ENCODE data around the gene CNTN6. TPM values are rescaled to one million over a fixed set of nuclear protein-coding genes. Genes with fewer than 3 reads are reported as not detected.
"Not testable (repeated sequence)": the region's sequence is repeated elsewhere in the genome, so short reads cannot be mapped to it uniquely, and the experiment has no call there.

The CNTN6 gene
- polyA plus RNA-seq, 6 donors from 2014 or later, result not detected

- no peak for ATAC-seq (ENCODE audit: low read depth in 2 of 2)
Measured at GRCh38 chr3:1355691-1356090, 262.9 kb downstream of the CNTN6 start.

GRCh38 chr3:1356101-1356500 lies 263.3 kb downstream of the CNTN6 start:
- ATAC-seq (ENCODE audit: low read depth in 2 of 2) (no peak), DNase-seq (no peak)
- Mint-ChIP-seq H3K27me3 (no peaks in the 10 kb centered on the region), H3K36me3 (no peaks in the 10 kb centered on the region), H3K4me1 (no peaks in the 10 kb centered on the region), H3K4me3 (no peak overlapping the region), H3K9me3 (peaks cover 0 to 4% (median 1%) of the 10 kb centered on the region in 7 donors), H3K27ac (no peak overlapping the region)

More at GRCh38 chr3:1355691-1356090, 262.9 kb downstream of the CNTN6 start:
- Mint-ChIP-seq H3K36me3 (no peaks in the 10 kb centered on the region), H3K27me3 (no peaks in the 10 kb centered on the region), H3K9me3 (peaks cover 0 to 3% (median 1%) of the 10 kb centered on the region in 7 donors), H3K4me3 (no peak overlapping the region), H3K27ac (no peak overlapping the region), H3K4me1 (no peaks in the 10 kb centered on the region)
- DNase-seq, result no peak

- Mint-ChIP-seq H3K4me1 (no peaks in the 10 kb centered on the region), H3K9me3 (peaks cover 0 to 3% (median 0%) of the 10 kb centered on the region in 7 donors), H3K4me3 (no peak overlapping the region), H3K27me3 (no peaks in the 10 kb centered on the region), H3K27ac (no peak overlapping the region), H3K36me3 (no peaks in the 10 kb centered on the region)
- DNase-seq (no peak), ATAC-seq (ENCODE audit: low read depth in 2 of 2) (no peak)
Measured at GRCh38 chr3:1365528-1365927, 272.7 kb downstream of the CNTN6 start.

DNA sequence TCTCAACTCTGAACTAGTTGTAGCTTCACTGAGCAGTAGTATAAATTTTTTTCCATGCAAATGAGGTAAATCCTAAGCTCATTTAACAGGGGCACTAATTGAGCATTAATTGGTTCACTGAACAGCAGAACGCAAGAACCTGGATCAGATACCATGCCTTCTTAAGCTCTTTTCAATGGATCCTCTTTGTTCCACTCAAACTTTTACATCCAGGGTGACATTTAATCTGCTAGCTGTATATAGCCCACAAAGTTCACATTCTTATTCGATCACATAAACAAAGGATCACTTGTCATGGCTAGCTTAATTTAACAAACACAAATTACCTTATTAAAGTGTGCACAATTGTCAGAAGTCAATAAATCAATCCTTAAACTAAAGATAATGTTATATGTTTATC lies 281.6 kb downstream of the CNTN6 start:
- Mint-ChIP-seq H3K9me3 (peaks cover 0 to 9% (median 6%) of the 10 kb centered on the region in 7 donors), H3K27me3 (no peaks in the 10 kb centered on the region), H3K27ac (no peak overlapping the region), H3K4me3 (no peak overlapping the region), H3K4me1 (no peaks in the 10 kb centered on the region), H3K36me3 (no peaks in the 10 kb centered on the region)
- no peak for DNase-seq
- ATAC-seq (ENCODE audit: low read depth in 2 of 2), result no peak

DNA sequence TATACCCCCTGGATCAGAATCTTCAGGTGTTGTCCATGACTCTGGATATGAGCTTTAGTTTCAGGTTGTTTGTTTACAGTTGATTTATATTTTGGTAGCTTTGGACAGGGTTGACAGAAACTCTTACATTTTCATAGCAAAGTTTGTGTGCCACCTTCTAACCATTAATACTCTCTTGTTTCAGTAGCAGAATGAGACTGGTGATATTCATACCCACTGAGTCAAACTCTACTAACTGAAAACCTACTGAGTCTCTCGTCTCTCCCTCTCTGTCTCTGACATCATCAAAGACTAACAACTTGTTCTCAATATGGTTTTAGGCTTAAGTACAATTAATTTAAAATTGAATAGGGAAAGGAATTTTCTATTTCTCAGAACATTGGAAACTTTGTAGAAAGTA lies 282.3 kb downstream of the CNTN6 start:
- peaks cover 0 to 8% (median 6%) of the 10 kb centered on the region in 7 donors for H3K9me3 Mint-ChIP-seq

DNA sequence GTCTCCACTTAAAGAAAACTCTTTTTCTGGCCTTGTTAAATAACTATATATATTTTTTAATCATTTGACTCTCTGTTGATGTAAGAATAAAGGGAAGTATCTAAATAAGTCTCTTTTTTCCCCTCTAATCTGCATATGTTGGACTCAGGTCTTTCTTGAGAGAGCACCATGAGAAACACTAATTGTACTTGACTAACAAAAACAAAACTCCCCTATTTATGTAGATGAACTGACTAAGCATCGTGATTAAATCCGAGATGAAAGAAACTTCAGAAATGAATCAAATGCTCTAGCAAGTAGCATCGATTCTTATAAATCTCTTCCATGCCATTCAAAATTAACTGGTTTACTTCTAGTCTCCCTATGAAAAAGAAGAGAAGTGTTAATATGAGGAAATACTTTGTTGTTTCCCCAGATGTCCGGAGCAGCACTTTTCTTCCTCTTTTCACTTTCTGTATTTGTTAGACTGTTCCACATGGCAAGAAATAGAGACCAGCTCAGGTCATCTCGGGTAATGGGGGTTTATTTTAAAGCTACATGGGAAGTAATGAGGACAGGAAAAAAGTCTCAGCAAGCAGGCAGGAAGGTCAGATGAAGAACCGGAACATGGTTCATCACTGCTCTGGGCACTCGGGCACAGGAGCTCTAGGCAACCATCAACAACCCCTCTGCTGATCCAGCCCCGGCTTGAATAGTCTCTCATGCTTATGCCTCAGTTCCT lies 288.3 kb downstream of the CNTN6 start:
- Mint-ChIP-seq H3K4me1 (peaks cover 0 to 13% (median 8%) of the 10 kb centered on the region in 3 donors), H3K4me3 (peak overlapping the region in 4 of 8 donors; percentile 12 to 72 (median 26)), H3K36me3 (no peaks in the 10 kb centered on the region), H3K27ac (peak overlapping the region in 3 of 6 donors; percentile 41 to 64 (median 49)), H3K27me3 (no peaks in the 10 kb centered on the region), H3K9me3 (peaks cover 0 to 8% (median 5%) of the 10 kb centered on the region in 7 donors)
- DNase-seq (no peak), ATAC-seq (ENCODE audit: low read depth in 2 of 2) (peak; percentile 48 to 80)

More for the DNA sequence above, 282.3 kb downstream of the CNTN6 start:
- no peak for DNase-seq
- Mint-ChIP-seq H3K4me3 (no peak overlapping the region), H3K4me1 (no peaks in the 10 kb centered on the region), H3K27me3 (no peaks in the 10 kb centered on the region), H3K27ac (peak overlapping the region in 1 of 6 donors; percentile 51), H3K36me3 (no peaks in the 10 kb centered on the region)
- ATAC-seq (ENCODE audit: low read depth in 2 of 2), result no peak

DNA sequence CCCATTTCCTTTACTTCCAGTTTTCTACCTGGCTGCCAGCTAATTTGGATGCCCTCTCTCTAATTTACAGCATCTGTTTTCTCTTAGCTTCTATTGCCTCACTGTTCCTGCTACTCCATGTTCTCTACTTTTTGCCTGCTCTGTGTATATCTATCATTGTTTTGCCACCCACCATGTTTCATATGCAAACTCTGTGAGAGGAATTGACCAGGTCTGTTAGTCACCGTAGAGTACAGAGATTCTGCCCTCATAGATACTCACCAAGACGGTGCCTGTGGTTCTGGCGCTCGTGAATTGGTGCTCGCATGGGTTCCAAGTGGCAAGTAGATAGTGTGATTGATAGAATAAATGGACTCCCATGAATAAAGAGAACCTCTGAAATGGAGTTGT lies 288.8 kb downstream of the CNTN6 start:
- ATAC-seq (ENCODE audit: low read depth in 2 of 2) (no peak), DNase-seq (no peak)
- peak overlapping the region in 3 of 6 donors; percentile 1 to 41 (median 38) for H3K27ac Mint-ChIP-seq
- H3K4me1 Mint-ChIP-seq, result peaks cover 0 to 13% (median 8%) of the 10 kb centered on the region in 3 donors
- peaks cover 0 to 8% (median 5%) of the 10 kb centered on the region in 7 donors for H3K9me3 Mint-ChIP-seq
- no peaks in the 10 kb centered on the region for H3K36me3 Mint-ChIP-seq
- H3K4me3 Mint-ChIP-seq, result peak overlapping the region in 3 of 8 donors; percentile 17 to 72 (median 40)
- no peaks in the 10 kb centered on the region for H3K27me3 Mint-ChIP-seq

- H3K27me3 Mint-ChIP-seq; ATAC-seq (ENCODE audit: low read depth in 2 of 2); H3K36me3 Mint-ChIP-seq; DNase-seq; H3K9me3 Mint-ChIP-seq; H3K27ac Mint-ChIP-seq; H3K4me1 Mint-ChIP-seq: not testable (repeated sequence)
- H3K4me3 Mint-ChIP-seq, result peak overlapping the region in 2 of 8 donors; percentile 35 to 47
Measured at GRCh38 chr3:1387396-1387905, 294.6 kb downstream of the CNTN6 start.

GRCh38 chr3:1394188-1394587 lies 301.4 kb downstream of the CNTN6 start:
- Mint-ChIP-seq H3K4me1 (no peaks in the 10 kb centered on the region), H3K27me3 (no peaks in the 10 kb centered on the region), H3K9me3 (peaks cover 0 to 8% (median 2%) of the 10 kb centered on the region in 7 donors), H3K36me3 (no peaks in the 10 kb centered on the region), H3K27ac (no peak overlapping the region), H3K4me3 (peak overlapping the region in 1 of 8 donors; percentile 21)
- DNase-seq (no peak), ATAC-seq (ENCODE audit: low read depth in 2 of 2) (no peak)

DNA sequence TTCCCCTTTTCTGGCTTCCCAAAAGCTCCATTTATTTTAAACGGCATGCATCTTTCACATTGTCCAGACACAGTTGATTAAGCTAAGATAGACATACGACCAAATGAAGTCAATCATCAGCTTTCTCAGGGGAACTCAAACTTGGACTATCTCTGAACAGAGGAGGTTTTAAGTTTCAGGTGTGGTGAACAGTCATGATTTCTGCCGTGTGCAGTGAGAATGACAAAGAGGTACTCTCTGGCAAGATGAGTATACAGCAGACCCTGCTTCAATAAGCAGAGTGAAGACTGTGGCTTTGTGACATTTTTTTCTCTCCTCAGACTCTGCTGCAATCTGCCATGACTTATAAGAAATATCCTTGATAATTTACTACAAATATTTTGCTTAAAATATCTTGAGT lies 307.7 kb downstream of the CNTN6 start:
- ATAC-seq (ENCODE audit: low read depth in 2 of 2), result no peak
- no peak overlapping the region for H3K27ac Mint-ChIP-seq
- no peaks in the 10 kb centered on the region for H3K4me1 Mint-ChIP-seq
- H3K36me3 Mint-ChIP-seq, result no peaks in the 10 kb centered on the region
- no peak for DNase-seq
- H3K9me3 Mint-ChIP-seq, result peaks cover 0 to 9% (median 2%) of the 10 kb centered on the region in 7 donors
- no peak overlapping the region for H3K4me3 Mint-ChIP-seq
- H3K27me3 Mint-ChIP-seq, result no peaks in the 10 kb centered on the region

DNA sequence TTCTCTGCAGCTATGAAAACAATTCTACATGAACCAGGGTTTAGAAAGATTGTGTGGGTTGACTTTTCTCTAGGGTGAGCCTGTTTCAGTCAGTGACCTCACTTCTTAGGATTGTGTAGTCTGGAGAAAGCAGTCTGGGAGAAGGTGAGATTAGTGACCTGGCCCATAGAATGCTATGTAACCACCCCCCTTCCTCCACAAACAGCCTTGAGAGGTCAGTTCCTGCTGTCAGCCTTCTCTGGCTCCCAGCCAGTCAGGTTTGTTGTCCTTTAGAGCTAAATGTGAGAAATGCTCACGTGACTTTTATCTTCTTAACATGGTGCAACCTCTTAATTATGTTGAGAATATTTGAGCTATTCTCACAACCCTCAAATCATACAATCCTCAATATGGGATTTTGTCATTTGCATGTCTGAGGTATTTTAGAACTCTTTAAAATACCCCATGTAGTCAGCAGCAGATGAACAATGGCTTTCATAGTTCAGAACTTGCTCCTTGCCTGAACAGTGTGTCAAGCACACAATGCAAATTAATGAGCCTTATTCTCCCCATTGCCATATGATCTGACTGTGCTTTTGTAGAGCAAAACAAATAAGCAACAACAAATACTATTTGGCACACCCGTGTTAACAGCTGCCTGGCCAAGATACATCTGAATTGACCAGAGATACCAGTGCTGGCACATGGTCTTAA lies 311.6 kb downstream of the CNTN6 start:
- DNase-seq, result no peak
- H3K27me3 Mint-ChIP-seq, result no peaks in the 10 kb centered on the region
- H3K4me1 Mint-ChIP-seq, result no peaks in the 10 kb centered on the region
- no peak overlapping the region for H3K4me3 Mint-ChIP-seq
- no peaks in the 10 kb centered on the region for H3K36me3 Mint-ChIP-seq
- ATAC-seq (ENCODE audit: low read depth in 2 of 2), result no peak
- no peak overlapping the region for H3K27ac Mint-ChIP-seq
- H3K9me3 Mint-ChIP-seq, result peaks cover 0 to 8% (median 2%) of the 10 kb centered on the region in 7 donors

- DNase-seq, result no peak
- H3K9me3 Mint-ChIP-seq, result peaks cover 0 to 9% (median 2%) of the 10 kb centered on the region in 7 donors
- no peaks in the 10 kb centered on the region for H3K36me3 Mint-ChIP-seq
- H3K4me3 Mint-ChIP-seq, result no peak overlapping the region
- no peak overlapping the region for H3K27ac Mint-ChIP-seq
- ATAC-seq (ENCODE audit: low read depth in 2 of 2), result no peak
- H3K27me3 Mint-ChIP-seq, result no peaks in the 10 kb centered on the region
- H3K4me1 Mint-ChIP-seq, result no peaks in the 10 kb centered on the region
Measured at GRCh38 chr3:1406250-1406649, 313.4 kb downstream of the CNTN6 start.

- no peak overlapping the region for H3K4me3 Mint-ChIP-seq
- H3K27ac Mint-ChIP-seq, result no peak overlapping the region
- no peak for DNase-seq
- no peaks in the 10 kb centered on the region for H3K27me3 Mint-ChIP-seq
- ATAC-seq (ENCODE audit: low read depth in 2 of 2), result no peak
- no peaks in the 10 kb centered on the region for H3K36me3 Mint-ChIP-seq
- no peaks in the 10 kb centered on the region for H3K4me1 Mint-ChIP-seq
- H3K9me3 Mint-ChIP-seq, result peaks cover 0 to 11% (median 3%) of the 10 kb centered on the region in 7 donors
Measured at GRCh38 chr3:1421577-1421976, 328.8 kb downstream of the CNTN6 start.
